ENCODE measurements around the gene SCGB1A1. TPM values are rescaled to one million over a fixed set of nuclear protein-coding genes. Genes with fewer than 3 reads are reported as not detected.
A peak's percentile ranks its signal among the peaks of the same experiment; 100 is the strongest.

Gene SCGB1A1
- total and polyA plus RNA-seq, 2 donors (not counting 1 experiment from before 2014, with no cell fraction given), result not detected

GRCh38 chr11:62435846-62436660, 17.2 kb downstream of the SCGB1A1 start:
- Histone ChIP-seq H2AFZ (ENCODE audit: insufficient read depth, low read depth, low read length, poor library complexity, severe bottlenecking) (peak overlapping the region; percentile 36), H3K4me3 (ENCODE audit: control extremely low read depth in 1 of 5, extremely low read depth in 1 of 5, insufficient read depth in 1 of 5, low read depth in 2 of 5, low read length in 4 of 5) (no peak overlapping the region), H3K9me3 (ENCODE audit: control extremely low read depth in 1 of 3, control insufficient read depth in 2 of 3, insufficient read depth in 1 of 3, low read length in 2 of 3) (no peaks in the 10 kb centered on the region), H3K79me2 (ENCODE audit: control insufficient read depth, insufficient read depth, low read length) (no peaks in the 10 kb centered on the region), H3K36me3 (replicated peaks in 1 of 2; ENCODE audit: control extremely low read depth in 1 of 2, control insufficient read depth in 1 of 2, extremely low read depth in 1 of 2, insufficient read depth in 2 of 2, low read length in 1 of 2) (no peaks in the 10 kb centered on the region), H4K20me1 (ENCODE audit: control insufficient read depth, insufficient read depth, low read length, poor library complexity, severe bottlenecking) (no peaks in the 10 kb centered on the region), H3K9ac (ENCODE audit: low read length) (no peak overlapping the region), H3K4me2 (replicated peaks; ENCODE audit: low read depth, low read length, poor library complexity, severe bottlenecking) (peak overlapping the region; percentile 31), H3K4me1 (ENCODE audit: control insufficient read depth in 2 of 2, insufficient read depth in 2 of 2, low read length in 2 of 2) (peaks cover 21 to 37% of the 10 kb centered on the region in 2 donors), H3K27ac (ENCODE audit: low read length in 2 of 2) (peak overlapping the region in 1 of 2 donors; percentile 8), H3K27me3 (replicated peaks in 1 of 4; ENCODE audit: control extremely low read depth in 1 of 4, control insufficient read depth in 3 of 4, insufficient read depth in 4 of 4, low read length in 3 of 4) (no peaks in the 10 kb centered on the region)
- peak overlapping the region; percentile 53 for H3K27ac Mint-ChIP-seq
- DNase-seq (peak; percentile 29), ATAC-seq (ENCODE audit: low read depth) (peak; percentile 49)
- no peaks in the 10 kb centered on the region for H3K27me3 Mint-ChIP-seq
- 22% methylated on average over 3 of the region's 5 CpGs for WGBS (ENCODE audit: insufficient coverage)
- H3K4me3 Mint-ChIP-seq, result peak overlapping the region; percentile 5
- H3K9me3 Mint-ChIP-seq (ENCODE audit: insufficient read depth), result no peaks in the 10 kb centered on the region
- ChIA-PET CTCF (interaction anchor here (1.0 to 3.6 kb wide), 6 partner anchors 10 to 124 kb away, joined by 3 to 29 read pairs (median 4); no protein-coding TSS in a partner anchor), POLR2A (no interaction called here)
- intact Hi-C loops (cut with micrococcal nuclease), result no loop called here
- TF ChIP-seq EZH2 (IDR thresholded peaks at IDR 0.05; ENCODE audit: borderline replicate concordance, insufficient read depth, low read depth, low read length, poor library complexity, severe bottlenecking) (no peak), CTCF (IDR thresholded peaks at IDR 0.05) (no peak)
- peaks cover 39% of the 10 kb centered on the region for H3K4me1 Mint-ChIP-seq

GRCh38 chr11:62437616-62438015, 18.8 kb downstream of the SCGB1A1 start:
- no peak for DNase-seq
- no peaks in the 10 kb centered on the region for H3K27me3 Mint-ChIP-seq
- H4K20me1 ChIP-seq (ENCODE audit: control insufficient read depth, insufficient read depth, low read length, poor library complexity, severe bottlenecking), result no peaks in the 10 kb centered on the region
- intact Hi-C loops (cut with micrococcal nuclease), result no loop called here
- H3K4me3 Mint-ChIP-seq, result no peak overlapping the region
- H3K27me3 ChIP-seq (replicated peaks in 1 of 4; ENCODE audit: control extremely low read depth in 1 of 4, control insufficient read depth in 3 of 4, insufficient read depth in 4 of 4, low read length in 3 of 4), result no peaks in the 10 kb centered on the region
- WGBS (ENCODE audit: insufficient coverage), result no CpG with 5 or more reads among the region's 1 CpG
- no peak overlapping the region for H3K27ac ChIP-seq (ENCODE audit: low read length in 2 of 2)
- no peaks in the 10 kb centered on the region for H3K9me3 ChIP-seq (ENCODE audit: control extremely low read depth in 1 of 3, control insufficient read depth in 2 of 3, insufficient read depth in 1 of 3, low read length in 2 of 3)
- no peak overlapping the region for H3K27ac Mint-ChIP-seq
- H3K79me2 ChIP-seq (ENCODE audit: control insufficient read depth, insufficient read depth, low read length), result no peaks in the 10 kb centered on the region
- H3K4me3 ChIP-seq (ENCODE audit: control extremely low read depth in 1 of 5, extremely low read depth in 1 of 5, insufficient read depth in 1 of 5, low read depth in 2 of 5, low read length in 4 of 5), result no peak overlapping the region
- POLR2A ChIA-PET, result no interaction called here
- H3K4me1 Mint-ChIP-seq, result peaks cover 35% of the 10 kb centered on the region
- CTCF ChIA-PET, result interaction anchor here (0.9 to 3.6 kb wide), 3 partner anchors 13 to 243 kb away, joined by 3 to 29 read pairs (median 4); no protein-coding TSS in a partner anchor
- H2AFZ ChIP-seq (ENCODE audit: insufficient read depth, low read depth, low read length, poor library complexity, severe bottlenecking), result no peak overlapping the region
- no peak for TF ChIP-seq EZH2 (IDR thresholded peaks at IDR 0.05; ENCODE audit: borderline replicate concordance, insufficient read depth, low read depth, low read length, poor library complexity, severe bottlenecking)
- no peak for TF ChIP-seq CTCF (IDR thresholded peaks at IDR 0.05)
- no peak overlapping the region for H3K9ac ChIP-seq (ENCODE audit: low read length)
- no peaks in the 10 kb centered on the region for H3K36me3 ChIP-seq (replicated peaks in 1 of 2; ENCODE audit: control extremely low read depth in 1 of 2, control insufficient read depth in 1 of 2, extremely low read depth in 1 of 2, insufficient read depth in 2 of 2, low read length in 1 of 2)
- peaks cover 21 to 33% of the 10 kb centered on the region in 2 donors for H3K4me1 ChIP-seq (ENCODE audit: control insufficient read depth in 2 of 2, insufficient read depth in 2 of 2, low read length in 2 of 2)
- no peaks in the 10 kb centered on the region for H3K9me3 Mint-ChIP-seq (ENCODE audit: insufficient read depth)
- no peak overlapping the region for H3K4me2 ChIP-seq (replicated peaks; ENCODE audit: low read depth, low read length, poor library complexity, severe bottlenecking)
- ATAC-seq (ENCODE audit: low read depth), result no peak

All from B cell (primary cell).